HG03469 (cell line): ENCODE data around the gene KLHL40.

Source experiments
- ATAC-seq: cut with Tn5 transposase; IDR thresholded peaks from one replicate; pipeline ENCODE4 v1.9.1; 2021; ENCODE audit warnings: mild to moderate bottlenecking, moderate library complexity, moderate number of reproducible peaks; ENCODE audit not compliant: unreplicated experiment

Gene KLHL40

DNA sequence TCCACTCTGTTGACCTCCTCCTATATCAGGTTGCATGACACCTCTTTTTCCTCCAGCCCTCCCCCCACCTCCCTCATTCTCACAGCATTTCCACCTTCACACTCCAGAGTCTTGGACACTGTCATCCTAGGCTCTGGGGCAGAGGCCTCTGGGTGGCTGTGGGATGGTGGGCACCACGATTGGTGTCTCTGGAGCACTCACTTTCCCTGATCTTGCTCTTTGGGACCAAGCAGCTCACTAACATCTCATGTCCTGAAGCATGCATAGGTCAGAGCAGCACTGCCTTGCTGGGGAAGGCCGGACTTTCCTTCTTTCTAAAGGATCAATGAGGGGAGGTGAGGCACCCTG lies 16.9 kb upstream of the KLHL40 start:
- no peak for ATAC-seq

GRCh38 chr3:42668793-42669217 lies 16.5 kb upstream of the KLHL40 start:
- ATAC-seq, result no peak

- no peak for ATAC-seq
These were observed 15.2 kb upstream of the KLHL40 start for GRCh38 chr3:42670051-42670576.

DNA sequence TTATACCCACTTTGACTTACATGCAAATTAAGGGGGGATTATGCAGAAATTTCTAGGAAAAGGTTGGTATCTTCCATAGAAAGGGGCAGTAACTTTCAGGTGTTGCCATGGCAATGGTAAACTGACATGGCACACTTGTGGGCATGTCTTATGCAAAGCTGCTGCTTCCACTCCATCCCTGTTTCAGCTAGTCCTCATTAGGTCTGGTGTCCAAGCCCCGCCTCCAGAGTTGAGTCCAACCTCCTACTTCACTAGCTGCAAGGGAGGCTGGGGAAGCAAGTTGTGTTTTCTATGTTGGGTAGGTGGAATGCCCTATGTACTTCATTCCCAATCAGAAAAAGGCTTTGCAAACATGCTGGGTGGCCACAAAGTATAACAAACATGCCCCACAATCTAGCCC lies 14.7 kb upstream of the KLHL40 start:
- ATAC-seq, result no peak

- ATAC-seq, result no peak
These were observed 12.8 kb upstream of the KLHL40 start for GRCh38 chr3:42672515-42672914.

DNA sequence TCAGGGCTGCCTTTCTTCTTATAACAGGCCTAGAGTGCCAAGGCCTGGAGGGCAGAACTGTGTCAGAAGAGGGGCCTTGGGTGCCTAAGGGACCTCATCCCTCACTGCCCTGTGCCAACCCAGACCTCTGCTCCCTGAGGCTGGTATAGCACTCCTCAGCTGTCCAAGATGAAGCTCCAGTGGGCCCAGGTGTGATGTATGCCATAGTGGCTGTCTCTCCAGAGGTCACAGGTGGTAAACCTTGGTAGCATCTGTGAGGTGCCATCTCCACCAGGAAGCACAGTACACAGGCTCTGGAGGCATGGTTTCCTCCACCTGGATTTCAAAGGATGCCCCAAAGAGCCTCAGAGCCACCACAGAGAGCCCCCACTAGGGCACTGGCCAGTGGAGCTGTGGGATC lies 12.3 kb upstream of the KLHL40 start:
- no peak for ATAC-seq

GRCh38 chr3:42674146-42674545 lies 11.2 kb upstream of the KLHL40 start:
- no peak for ATAC-seq

DNA sequence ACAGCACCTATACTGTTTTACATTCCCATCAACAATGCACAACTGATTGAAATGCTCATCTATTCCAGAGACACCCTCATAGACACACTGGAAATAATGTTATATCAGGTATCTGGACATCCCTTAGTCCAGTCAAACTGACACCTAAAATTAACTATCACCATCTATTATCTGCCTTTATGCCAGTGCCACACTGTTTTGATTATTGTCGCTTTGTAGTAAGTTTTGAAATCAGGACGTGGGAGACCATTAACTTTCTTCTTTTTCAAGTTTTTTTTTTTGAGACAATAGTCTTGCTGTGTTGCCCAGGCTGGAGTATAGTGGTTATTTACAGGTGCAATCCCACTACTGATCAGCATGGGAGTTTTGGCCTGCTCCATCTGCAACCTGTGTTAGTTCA lies 9.4 kb upstream of the KLHL40 start:
- ATAC-seq, result no peak

DNA sequence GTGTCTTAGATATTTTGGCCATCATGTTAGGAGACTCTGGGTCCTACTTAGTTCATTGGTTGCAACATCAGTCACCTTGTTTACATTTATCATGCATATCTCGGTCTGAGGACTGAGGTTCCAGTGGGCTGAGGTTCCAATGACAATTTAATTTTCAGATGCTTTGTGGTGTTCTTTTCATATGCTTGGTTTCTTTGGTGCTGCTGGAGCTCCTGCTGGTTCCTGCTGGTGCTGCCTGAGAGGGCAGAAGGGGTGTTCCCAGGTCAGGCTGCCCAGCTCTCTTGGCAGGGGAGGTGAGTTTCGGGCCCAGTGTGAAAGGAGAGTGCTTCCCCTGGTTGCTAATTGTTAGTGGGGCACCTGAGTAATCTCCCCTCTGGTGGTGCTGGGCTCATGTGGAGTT lies 6.9 kb upstream of the KLHL40 start:
- ATAC-seq, result no peak

DNA sequence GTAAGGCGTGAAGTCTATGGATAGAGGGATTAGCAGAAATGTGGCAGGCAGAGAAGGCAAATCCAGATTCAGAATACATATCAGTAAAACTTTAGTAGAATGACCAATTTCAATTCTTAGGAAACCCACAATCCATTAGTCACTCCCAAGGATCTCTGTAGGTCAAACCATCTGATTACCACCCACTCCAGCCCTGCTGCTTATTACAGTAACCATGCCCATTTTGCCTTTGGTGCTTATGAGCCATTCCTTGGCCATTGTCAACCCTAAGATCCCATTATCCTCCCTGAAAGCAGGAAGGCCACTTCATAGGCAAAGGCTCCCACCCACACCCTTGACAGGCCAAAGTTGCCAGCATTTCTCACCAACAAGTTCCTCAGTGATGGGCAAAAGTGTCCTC lies 5.1 kb upstream of the KLHL40 start:
- ATAC-seq, result no peak

DNA sequence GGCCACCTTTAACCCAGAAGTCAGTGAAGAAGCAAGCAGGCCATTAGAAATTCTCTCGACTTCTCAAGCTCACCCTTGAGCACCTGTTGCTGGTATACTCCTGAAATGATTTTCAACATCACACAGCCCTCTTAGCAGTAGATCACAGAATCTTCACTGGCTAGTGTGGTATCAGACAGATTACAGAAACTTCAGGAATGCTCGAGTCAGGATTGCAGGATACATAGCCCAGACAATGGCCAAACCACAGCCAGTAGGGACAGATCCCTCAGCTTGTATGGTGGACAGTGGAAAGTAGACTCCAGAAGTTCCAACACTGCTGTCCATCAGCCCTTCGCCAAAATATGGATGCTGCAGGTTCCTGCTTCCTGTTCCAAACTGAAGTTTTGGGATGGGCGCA lies 4.5 kb upstream of the KLHL40 start:
- no peak for ATAC-seq

GRCh38 chr3:42681361-42682038 lies 3.8 kb upstream of the KLHL40 start:
- no peak for ATAC-seq

GRCh38 chr3:42682301-42683070 lies 2.9 kb upstream of the KLHL40 start:
- ATAC-seq, result no peak

- ATAC-seq, result no peak
These were observed 1.3 kb upstream of the KLHL40 start for GRCh38 chr3:42683875-42684598.

GRCh38 chr3:42684632-42685362 lies 540 bp upstream of the KLHL40 start:
- ATAC-seq, result no peak

GRCh38 chr3:42685891-42686820 lies 819 bp downstream of the KLHL40 start:
- ATAC-seq, result no peak

DNA sequence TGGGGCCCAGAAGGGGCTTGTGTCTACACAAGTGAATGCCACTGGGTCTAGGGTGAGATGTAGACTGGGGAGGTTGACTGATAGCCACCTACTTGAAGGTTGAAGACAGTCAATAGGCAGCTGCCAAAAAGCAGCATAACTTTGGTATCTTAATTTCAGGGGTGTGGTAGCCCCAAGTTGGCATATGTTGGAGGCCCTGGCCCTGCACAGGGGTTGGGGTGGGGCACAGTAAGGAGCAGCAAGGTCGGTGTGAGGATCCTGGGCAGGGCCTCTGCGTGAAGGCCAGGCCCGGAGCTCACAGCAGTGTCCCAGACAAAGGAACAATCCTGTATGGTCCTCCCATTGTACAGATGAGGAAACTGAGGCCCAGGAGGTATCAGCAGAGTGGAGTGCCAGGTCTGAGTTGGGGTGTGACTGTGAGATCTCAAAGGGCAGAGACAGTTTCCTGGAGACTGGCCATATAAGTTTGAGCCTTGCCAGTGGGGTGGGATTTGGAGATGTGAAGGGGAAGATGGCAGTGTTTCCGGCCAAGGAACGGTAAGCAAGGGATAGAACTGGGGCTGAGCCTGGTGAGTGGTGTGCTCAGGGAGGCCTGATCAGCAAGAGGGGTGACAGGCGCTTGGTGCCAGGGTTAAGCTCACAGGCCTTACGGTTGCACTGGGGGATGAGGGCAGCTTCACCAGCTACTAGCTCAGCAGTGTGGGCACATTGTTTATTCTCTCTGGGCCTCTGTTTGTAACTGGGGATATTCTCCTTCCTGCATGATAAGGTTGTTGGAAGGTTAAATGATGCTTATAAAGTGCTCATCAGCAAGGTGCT lies 1.7 kb downstream of the KLHL40 start:
- ATAC-seq, result no peak

- no peak for ATAC-seq
These were observed 2.7 kb downstream of the KLHL40 start for GRCh38 chr3:42688016-42688415.
